HCT116 (cell line): ENCODE measurements around the gene IL3RA.

ENCODE experiments used
- ATF3 ChIP-seq: IDR thresholded peaks from 2 replicates; pipeline ENCODE4 v1.6.1; 2012
- CBX3 ChIP-seq: IDR thresholded peaks from 2 replicates; pipeline ENCODE4 v1.6.1; 2012; ENCODE audit warnings: low read depth
- CEBPB ChIP-seq: IDR thresholded peaks from 2 replicates; pipeline ENCODE4 v1.6.1; 2012; ENCODE audit warnings: low read depth
- CTCF ChIP-seq, 3 experiments: fragments of 200-600 bp in 1 of 3; sonication (generic) in 1 of 3; IDR thresholded peaks in 2 of 3; conservative IDR thresholded peaks in 1 of 3; 2 replicates each; pipeline ENCODE4 v1.5.1; 2012 to 2017; ENCODE audit warnings: low read depth in 2 of 3, low read length in 2 of 3, antibody characterized with exemption in 1 of 3, borderline replicate concordance in 1 of 3, control low read depth in 1 of 3, mild to moderate bottlenecking in 1 of 3, mixed read lengths in 1 of 3, mixed run types in 1 of 3, moderate library complexity in 1 of 3; ENCODE audit not compliant: insufficient read depth in 1 of 3
- EZH2phosphoT487 ChIP-seq: fragments of 200-600 bp; IDR thresholded peaks from 2 replicates; pipeline ENCODE4 v1.6.1; 2018; ENCODE audit warnings: antibody characterized with exemption, borderline replicate concordance
- FOSL1 ChIP-seq: IDR thresholded peaks from 2 replicates; pipeline ENCODE4 v1.6.1; 2012; ENCODE audit warnings: low read depth
- MAX ChIP-seq: IDR thresholded peaks from 2 replicates; pipeline ENCODE4 v1.6.1; 2012
- POLR2A ChIP-seq: IDR thresholded peaks from 2 replicates; pipeline ENCODE4 v1.7.0; 2011; ENCODE audit warnings: borderline replicate concordance; ENCODE audit not compliant: insufficient read depth, insufficient read length; ENCODE audit errors: extremely low read depth
- POLR2AphosphoS5 ChIP-seq: IDR thresholded peaks from 2 replicates; pipeline ENCODE4 v1.6.1; 2011; ENCODE audit warnings: mild to moderate bottlenecking, low read depth, low read length, moderate library complexity
- REST ChIP-seq: IDR thresholded peaks from 2 replicates; pipeline ENCODE4 v1.6.1; 2012; ENCODE audit warnings: low read depth
- TCF7L2 ChIP-seq: IDR thresholded peaks from 2 replicates; pipeline ENCODE4 v1.7.0; 2011; ENCODE audit warnings: borderline replicate concordance, inconsistent platforms; ENCODE audit not compliant: insufficient read depth, insufficient read length; ENCODE audit errors: extremely low read depth
- ZFX ChIP-seq: fragments of 450-650 bp; IDR thresholded peaks from 2 replicates; pipeline ENCODE4 v1.6.1; 2017

- TF ChIP-seq CEBPB = no peak
- no peak for TF ChIP-seq TCF7L2
- TF ChIP-seq EZH2phosphoT487 = no peak
- no peak for TF ChIP-seq CTCF (IDR thresholded peaks at IDR 0.05 in 2 of 3, conservative IDR thresholded peaks at IDR 0.05 in 1 of 3; ENCODE audit: borderline replicate concordance in 1 of 3, insufficient read depth in 1 of 3, low read depth in 2 of 3, low read length in 2 of 3)
- TF ChIP-seq FOSL1 = no peak
- TF ChIP-seq POLR2A = no peak
- TF ChIP-seq CBX3 = no peak
- TF ChIP-seq POLR2AphosphoS5 = no peak
- TF ChIP-seq ATF3 = no peak
- no peak for TF ChIP-seq MAX
- TF ChIP-seq ZFX = no peak
- no peak for TF ChIP-seq REST
Measured at GRCh38 chrX:1389993-1390285, 53.4 kb downstream of the IL3RA start.
